Measurements from ENCODE around the gene ATP6V1E1.
"Not testable (repeated sequence)": the region's sequence is repeated elsewhere in the genome, so short reads cannot be mapped to it uniquely, and the experiment has no call there.

ATP6V1E1 gene

GRCh38 chr22:17628406-17629172, at the start of gene ATP6V1E1:
Gene ATP6V1E1 (minus strand): TSS chr22:17628749. CDS start chr22:17628635, 114 bp downstream.
- peak; percentile 98 for DNase-seq (ENCODE audit: low spot score)

- DNase-seq (ENCODE audit: low spot score), result no peak
Observed at GRCh38 chr22:17675584-17675983, 47.0 kb upstream of the ATP6V1E1 start.

- no peak for DNase-seq (ENCODE audit: low spot score)
Observed at GRCh38 chr22:17674152-17674551, 45.6 kb upstream of the ATP6V1E1 start.

- DNase-seq (ENCODE audit: low spot score), result no peak
Observed at GRCh38 chr22:17672417-17672991, 44.0 kb upstream of the ATP6V1E1 start.

GRCh38 chr22:17671521-17672092, 43.1 kb upstream of the ATP6V1E1 start:
- DNase-seq (ENCODE audit: low spot score), result not testable (repeated sequence)

GRCh38 chr22:17665854-17666253, 37.3 kb upstream of the ATP6V1E1 start:
- no peak for DNase-seq (ENCODE audit: low spot score)

- DNase-seq (ENCODE audit: low spot score), result no peak
Observed at GRCh38 chr22:17665248-17665647, 36.7 kb upstream of the ATP6V1E1 start.

GRCh38 chr22:17664414-17665055, 36.0 kb upstream of the ATP6V1E1 start:
- no peak for DNase-seq (ENCODE audit: low spot score)

GRCh38 chr22:17656870-17657395, 28.4 kb upstream of the ATP6V1E1 start:
- no peak for DNase-seq (ENCODE audit: low spot score)

- no peak for DNase-seq (ENCODE audit: low spot score)
Observed at GRCh38 chr22:17655289-17655688, 26.7 kb upstream of the ATP6V1E1 start.

GRCh38 chr22:17648569-17648968, 20.0 kb upstream of the ATP6V1E1 start:
- no peak for DNase-seq (ENCODE audit: low spot score)

- DNase-seq (ENCODE audit: low spot score), result no peak
Observed at GRCh38 chr22:17647991-17648390, 19.4 kb upstream of the ATP6V1E1 start.

GRCh38 chr22:17647452-17647851, 18.9 kb upstream of the ATP6V1E1 start:
- no peak for DNase-seq (ENCODE audit: low spot score)

GRCh38 chr22:17642357-17642756, 13.8 kb upstream of the ATP6V1E1 start:
- not testable (repeated sequence) for DNase-seq (ENCODE audit: low spot score)

- DNase-seq (ENCODE audit: low spot score), result no peak
Observed at GRCh38 chr22:17641269-17641668, 12.7 kb upstream of the ATP6V1E1 start.

- DNase-seq (ENCODE audit: low spot score), result peak; percentile 44
Observed at GRCh38 chr22:17639247-17639741, 10.7 kb upstream of the ATP6V1E1 start.

- peak; percentile 93 for DNase-seq (ENCODE audit: low spot score)
Observed at GRCh38 chr22:17638432-17639246, 10.1 kb upstream of the ATP6V1E1 start, which contains the start of gene BCL2L13. Gene BCL2L13 (plus strand): TSS chr22:17638757. CDS start chr22:17655712, 16,955 bp downstream.

- DNase-seq (ENCODE audit: low spot score), result peak; percentile 65
Observed at GRCh38 chr22:17638182-17638431, 9.6 kb upstream of the ATP6V1E1 start.

GRCh38 chr22:17637490-17638181, 9.1 kb upstream of the ATP6V1E1 start:
- DNase-seq (ENCODE audit: low spot score), result no peak

GRCh38 chr22:17636850-17637249, 8.3 kb upstream of the ATP6V1E1 start:
- DNase-seq (ENCODE audit: low spot score), result not testable (repeated sequence)

- DNase-seq (ENCODE audit: low spot score), result no peak
Observed at GRCh38 chr22:17634696-17635095, 6.1 kb upstream of the ATP6V1E1 start.
